ENCODE results near the gene TTC9C.
"Not testable (repeated sequence)": the region's sequence is repeated elsewhere in the genome, so short reads cannot be mapped to it uniquely, and the experiment has no call there.

Gene TTC9C

GRCh38 chr11:62752994-62753735 is 24.9 kb downstream of the TTC9C start:
- H3K9ac ChIP-seq (ENCODE audit: low read length in 2 of 2): peak overlapping the region; percentile 47 to 83
- peak overlapping the region; percentile 87 for H3K27ac ChIP-seq (ENCODE audit: low read length)
- peaks cover 19% of the 10 kb centered on the region for H3K4me1 ChIP-seq (ENCODE audit: control insufficient read depth, insufficient read depth, low read length)
- H3K4me3 ChIP-seq (ENCODE audit: low read length in 2 of 2): peak overlapping the region; percentile 95 to 100
- H3K9me3 ChIP-seq (ENCODE audit: control insufficient read depth in 2 of 2, low read length in 2 of 2): no peaks in the 10 kb centered on the region
- H3K27me3 ChIP-seq (ENCODE audit: control insufficient read depth in 1 of 2, insufficient read depth in 2 of 2, low read length in 2 of 2): no peaks in the 10 kb centered on the region
- peaks cover 12 to 14% of the 10 kb centered on the region in 2 donors for H3K36me3 ChIP-seq (ENCODE audit: control insufficient read depth in 2 of 2, insufficient read depth in 2 of 2, low read length in 2 of 2)

- Histone ChIP-seq H3K4me1 (ENCODE audit: control insufficient read depth, insufficient read depth, low read length) (peaks cover 19% of the 10 kb centered on the region), H3K27ac (ENCODE audit: low read length) (peak within 1 kb of the TSS; percentile 87), H3K9ac (ENCODE audit: low read length in 2 of 2) (peak within 1 kb of the TSS; percentile 83 to 92), H3K36me3 (ENCODE audit: control insufficient read depth in 2 of 2, insufficient read depth in 2 of 2, low read length in 2 of 2) (peaks cover 11 to 12% of the 10 kb centered on the region in 2 donors), H3K9me3 (ENCODE audit: control insufficient read depth in 2 of 2, low read length in 2 of 2) (no peaks in the 10 kb centered on the region), H3K4me3 (ENCODE audit: low read length in 2 of 2) (peak within 1 kb of the TSS; percentile 95 to 100), H3K27me3 (ENCODE audit: control insufficient read depth in 1 of 2, insufficient read depth in 2 of 2, low read length in 2 of 2) (no peaks in the 10 kb centered on the region)
These were observed 25.7 kb downstream of the TTC9C start, which contains the start of gene ZBTB3 for GRCh38 chr11:62753736-62754603. ZBTB3 (minus strand) TSS chr11:62754160; CDS start chr11:62753664, 496 bp downstream.

GRCh38 chr11:62755086-62755615 is 26.9 kb downstream of the TTC9C start:
- Histone ChIP-seq H3K36me3 (ENCODE audit: control insufficient read depth in 2 of 2, insufficient read depth in 2 of 2, low read length in 2 of 2) (peaks cover 11 to 12% of the 10 kb centered on the region in 2 donors), H3K9me3 (ENCODE audit: control insufficient read depth in 2 of 2, low read length in 2 of 2) (no peaks in the 10 kb centered on the region), H3K4me3 (ENCODE audit: low read length in 2 of 2) (no peak overlapping the region), H3K9ac (ENCODE audit: low read length in 2 of 2) (no peak overlapping the region), H3K4me1 (ENCODE audit: control insufficient read depth, insufficient read depth, low read length) (peaks cover 19% of the 10 kb centered on the region), H3K27ac (ENCODE audit: low read length) (no peak overlapping the region), H3K27me3 (ENCODE audit: control insufficient read depth in 1 of 2, insufficient read depth in 2 of 2, low read length in 2 of 2) (no peaks in the 10 kb centered on the region)

GRCh38 chr11:62757846-62758788 is 29.8 kb downstream of the TTC9C start:
- Histone ChIP-seq H3K4me3 (ENCODE audit: low read length in 2 of 2) (no peak overlapping the region), H3K9ac (ENCODE audit: low read length in 2 of 2) (no peak overlapping the region)

GRCh38 chr11:62760867-62761227 is 32.6 kb downstream of the TTC9C start:
- H3K9me3 ChIP-seq (ENCODE audit: control insufficient read depth in 2 of 2, low read length in 2 of 2); H3K36me3 ChIP-seq (ENCODE audit: control insufficient read depth in 2 of 2, insufficient read depth in 2 of 2, low read length in 2 of 2); H3K9ac ChIP-seq (ENCODE audit: low read length in 2 of 2); H3K27ac ChIP-seq (ENCODE audit: low read length); H3K27me3 ChIP-seq (ENCODE audit: control insufficient read depth in 1 of 2, insufficient read depth in 2 of 2, low read length in 2 of 2): not testable (repeated sequence)
- Histone ChIP-seq H3K4me1 (ENCODE audit: control insufficient read depth, insufficient read depth, low read length) (peaks cover 14% of the 10 kb centered on the region), H3K4me3 (ENCODE audit: low read length in 2 of 2) (peak overlapping the region in 1 of 2 donors; percentile 95)

More at GRCh38 chr11:62757846-62758788, 29.8 kb downstream of the TTC9C start:
- Histone ChIP-seq H3K36me3 (ENCODE audit: control insufficient read depth in 2 of 2, insufficient read depth in 2 of 2, low read length in 2 of 2) (peaks cover 0 to 2% of the 10 kb centered on the region in 2 donors), H3K9me3 (ENCODE audit: control insufficient read depth in 2 of 2, low read length in 2 of 2) (no peaks in the 10 kb centered on the region), H3K27me3 (ENCODE audit: control insufficient read depth in 1 of 2, insufficient read depth in 2 of 2, low read length in 2 of 2) (no peaks in the 10 kb centered on the region), H3K4me1 (ENCODE audit: control insufficient read depth, insufficient read depth, low read length) (peaks cover 22% of the 10 kb centered on the region), H3K27ac (ENCODE audit: low read length) (no peak overlapping the region)

- H3K4me3 ChIP-seq (ENCODE audit: low read length in 2 of 2): peak overlapping the region; percentile 85 to 93
- H3K4me1 ChIP-seq (ENCODE audit: control insufficient read depth, insufficient read depth, low read length): peaks cover 27% of the 10 kb centered on the region
- H3K27ac ChIP-seq (ENCODE audit: low read length): peak overlapping the region; percentile 88
- H3K9me3 ChIP-seq (ENCODE audit: control insufficient read depth in 2 of 2, low read length in 2 of 2): no peaks in the 10 kb centered on the region
- peaks cover 12 to 14% of the 10 kb centered on the region in 2 donors for H3K36me3 ChIP-seq (ENCODE audit: control insufficient read depth in 2 of 2, insufficient read depth in 2 of 2, low read length in 2 of 2)
- H3K27me3 ChIP-seq (ENCODE audit: control insufficient read depth in 1 of 2, insufficient read depth in 2 of 2, low read length in 2 of 2): no peaks in the 10 kb centered on the region
- H3K9ac ChIP-seq (ENCODE audit: low read length in 2 of 2): peak overlapping the region; percentile 67 to 80
These were observed 42.5 kb downstream of the TTC9C start for GRCh38 chr11:62770778-62771143.

- Histone ChIP-seq H3K27ac (ENCODE audit: low read length) (peak within 1 kb of the TSS; percentile 88), H3K36me3 (ENCODE audit: control insufficient read depth in 2 of 2, insufficient read depth in 2 of 2, low read length in 2 of 2) (peaks cover 12 to 13% of the 10 kb centered on the region in 2 donors), H3K9ac (ENCODE audit: low read length in 2 of 2) (peak within 1 kb of the TSS; percentile 67 to 80), H3K4me3 (ENCODE audit: low read length in 2 of 2) (peak within 1 kb of the TSS; percentile 85 to 93), H3K4me1 (ENCODE audit: control insufficient read depth, insufficient read depth, low read length) (peaks cover 27% of the 10 kb centered on the region), H3K27me3 (ENCODE audit: control insufficient read depth in 1 of 2, insufficient read depth in 2 of 2, low read length in 2 of 2) (no peaks in the 10 kb centered on the region), H3K9me3 (ENCODE audit: control insufficient read depth in 2 of 2, low read length in 2 of 2) (no peaks in the 10 kb centered on the region)
These were observed 43.1 kb downstream of the TTC9C start, which contains the start of gene TAF6L for GRCh38 chr11:62771144-62772021. TAF6L (plus strand) TSS chr11:62771396; CDS start chr11:62775784, 4,388 bp downstream.

- H3K4me3 ChIP-seq (ENCODE audit: low read length in 2 of 2): no peak overlapping the region
- H3K36me3 ChIP-seq (ENCODE audit: control insufficient read depth in 2 of 2, insufficient read depth in 2 of 2, low read length in 2 of 2): peaks cover 9 to 21% of the 10 kb centered on the region in 2 donors
- no peak overlapping the region for H3K27ac ChIP-seq (ENCODE audit: low read length)
- no peak overlapping the region for H3K9ac ChIP-seq (ENCODE audit: low read length in 2 of 2)
- no peaks in the 10 kb centered on the region for H3K27me3 ChIP-seq (ENCODE audit: control insufficient read depth in 1 of 2, insufficient read depth in 2 of 2, low read length in 2 of 2)
- H3K4me1 ChIP-seq (ENCODE audit: control insufficient read depth, insufficient read depth, low read length): peaks cover 27% of the 10 kb centered on the region
- no peaks in the 10 kb centered on the region for H3K9me3 ChIP-seq (ENCODE audit: control insufficient read depth in 2 of 2, low read length in 2 of 2)
These were observed 46.1 kb downstream of the TTC9C start for GRCh38 chr11:62774407-62774806.

GRCh38 chr11:62775646-62776045 is 47.4 kb downstream of the TTC9C start:
- Histone ChIP-seq H3K36me3 (ENCODE audit: control insufficient read depth in 2 of 2, insufficient read depth in 2 of 2, low read length in 2 of 2) (peaks cover 9 to 21% of the 10 kb centered on the region in 2 donors), H3K27me3 (ENCODE audit: control insufficient read depth in 1 of 2, insufficient read depth in 2 of 2, low read length in 2 of 2) (no peaks in the 10 kb centered on the region), H3K27ac (ENCODE audit: low read length) (no peak overlapping the region), H3K4me3 (ENCODE audit: low read length in 2 of 2) (no peak overlapping the region), H3K9ac (ENCODE audit: low read length in 2 of 2) (no peak overlapping the region), H3K9me3 (ENCODE audit: control insufficient read depth in 2 of 2, low read length in 2 of 2) (no peaks in the 10 kb centered on the region), H3K4me1 (ENCODE audit: control insufficient read depth, insufficient read depth, low read length) (peaks cover 16% of the 10 kb centered on the region)
